GM19328 (cell line): ENCODE measurements around the gene PKNOX2.

Experiments used
- ATAC-seq: cut with Tn5 transposase; IDR thresholded peaks from one replicate; pipeline ENCODE4 v1.9.1; 2021; ENCODE audit warnings: mild to moderate bottlenecking, moderate library complexity; ENCODE audit not compliant: unreplicated experiment

The PKNOX2 gene

DNA sequence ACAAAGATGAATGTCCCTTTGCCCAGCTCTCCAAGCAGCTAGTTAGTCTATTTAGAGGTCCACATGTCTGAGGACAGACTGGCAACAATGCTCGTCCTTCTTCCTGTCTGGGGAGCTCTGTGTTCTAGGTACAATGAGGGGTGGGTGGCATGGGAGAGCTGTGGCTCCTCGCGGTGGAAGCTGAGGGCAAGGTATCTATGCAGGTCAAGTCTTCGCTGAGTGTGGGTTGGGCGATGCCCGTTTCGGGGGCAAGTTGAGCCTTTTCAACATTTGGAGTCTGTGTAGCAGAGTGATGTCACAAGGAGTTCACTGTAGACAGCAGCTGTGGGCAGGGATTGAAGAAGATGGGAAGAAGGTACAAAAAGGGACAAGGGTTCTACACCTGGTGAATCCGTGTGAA, 168.3 kb downstream of the PKNOX2 start:
- no peak for ATAC-seq

DNA sequence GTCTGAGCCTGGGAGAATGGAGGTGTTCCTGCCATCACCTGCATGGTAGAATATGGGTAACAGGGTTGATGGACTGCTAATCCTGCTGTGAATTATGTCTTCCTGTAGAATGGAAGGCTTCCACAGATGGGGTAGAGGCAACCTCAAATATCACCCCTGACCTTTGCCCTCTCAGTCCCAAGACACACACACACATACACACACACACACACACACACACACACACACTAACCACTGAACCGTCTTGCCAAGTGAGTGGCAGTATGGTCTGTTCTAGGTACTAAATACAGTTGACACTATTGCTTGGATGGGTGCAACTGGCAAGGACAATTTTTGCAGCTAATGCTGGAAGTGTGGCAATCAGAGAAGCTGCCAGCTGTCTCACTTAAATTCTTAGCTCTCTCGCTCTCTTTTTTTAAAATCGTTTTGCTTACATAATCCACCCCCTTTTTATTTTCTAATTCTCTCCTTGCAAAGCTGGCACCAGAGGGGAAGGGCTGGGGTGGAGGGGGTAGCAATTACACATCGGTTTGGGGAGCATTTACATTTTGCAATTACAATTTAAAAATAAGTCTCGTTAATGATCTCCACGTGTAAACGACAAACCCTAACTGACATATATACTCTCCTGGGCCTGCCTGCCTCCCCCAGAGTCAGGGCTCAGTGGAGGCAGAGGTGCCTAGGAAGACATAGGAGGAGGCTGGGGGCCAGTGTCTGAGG, 169.0 kb downstream of the PKNOX2 start:
- ATAC-seq: no peak

DNA sequence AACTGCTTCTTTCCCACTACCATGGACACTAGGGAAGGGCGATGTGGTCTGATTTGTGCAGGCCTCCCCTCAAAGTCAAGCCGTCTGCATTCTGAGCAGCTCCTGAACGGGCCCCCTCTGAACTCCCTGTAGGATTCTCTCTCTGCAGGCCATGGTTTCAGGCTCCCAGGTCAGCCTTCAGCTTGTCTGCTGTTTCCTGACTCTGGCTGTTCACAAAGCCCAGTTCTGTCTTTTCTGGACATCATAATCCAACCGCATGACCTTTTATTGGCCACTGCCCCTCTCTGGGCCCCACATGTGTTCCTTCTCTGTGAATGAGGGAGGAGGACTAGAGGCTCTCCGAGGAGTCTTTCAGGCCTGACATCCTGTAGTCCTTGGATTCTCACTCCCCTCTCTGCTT, 170.6 kb downstream of the PKNOX2 start:
- ATAC-seq: no peak

DNA sequence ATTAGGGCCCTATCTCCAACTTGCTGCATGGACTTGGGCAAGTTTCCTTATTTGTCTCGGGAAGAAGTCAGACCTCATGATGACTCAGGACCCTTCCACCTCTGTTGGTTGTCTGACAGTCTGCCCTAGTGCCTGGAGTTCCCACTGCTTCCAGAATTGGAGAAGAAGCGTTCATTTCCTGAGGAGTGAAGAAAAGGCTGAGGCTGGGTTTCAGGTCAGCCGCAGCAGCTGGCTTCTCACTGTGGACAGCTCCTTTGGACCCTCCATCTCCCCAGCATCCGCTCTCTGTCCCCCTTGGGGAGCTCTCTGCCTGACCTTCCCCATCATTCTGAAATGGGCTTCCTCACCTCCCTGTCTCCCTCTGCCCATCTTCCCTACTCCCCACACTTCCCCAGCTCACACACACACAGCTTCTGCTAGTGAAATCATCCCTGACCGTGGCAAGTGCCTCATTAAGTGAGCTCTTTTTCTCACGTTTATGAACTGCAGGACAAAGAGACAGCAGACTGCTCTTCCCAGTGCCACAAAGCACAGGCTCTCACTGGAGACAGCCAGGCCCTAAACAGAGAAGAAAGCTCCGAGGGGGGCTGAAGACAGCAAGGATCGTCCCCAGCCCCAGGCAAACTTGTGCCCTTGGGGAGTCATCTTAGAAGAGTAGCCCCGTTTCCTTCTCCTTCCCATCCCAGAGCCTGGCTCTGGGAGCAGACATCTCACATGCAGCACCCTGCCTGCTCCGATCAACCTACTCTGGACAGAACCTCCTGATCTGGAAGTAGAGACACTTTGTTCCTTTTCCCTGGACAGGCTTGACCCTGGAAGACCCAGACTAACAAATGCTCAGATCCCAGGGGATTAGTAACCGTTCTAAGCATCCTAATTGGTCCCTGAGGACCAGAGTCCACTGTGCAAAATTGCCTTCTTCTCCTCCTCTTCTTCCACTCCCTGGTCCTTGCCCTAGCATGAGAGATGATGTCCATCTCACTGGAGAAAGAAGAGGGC, 173.6 kb downstream of the PKNOX2 start:
- ATAC-seq: no peak

DNA sequence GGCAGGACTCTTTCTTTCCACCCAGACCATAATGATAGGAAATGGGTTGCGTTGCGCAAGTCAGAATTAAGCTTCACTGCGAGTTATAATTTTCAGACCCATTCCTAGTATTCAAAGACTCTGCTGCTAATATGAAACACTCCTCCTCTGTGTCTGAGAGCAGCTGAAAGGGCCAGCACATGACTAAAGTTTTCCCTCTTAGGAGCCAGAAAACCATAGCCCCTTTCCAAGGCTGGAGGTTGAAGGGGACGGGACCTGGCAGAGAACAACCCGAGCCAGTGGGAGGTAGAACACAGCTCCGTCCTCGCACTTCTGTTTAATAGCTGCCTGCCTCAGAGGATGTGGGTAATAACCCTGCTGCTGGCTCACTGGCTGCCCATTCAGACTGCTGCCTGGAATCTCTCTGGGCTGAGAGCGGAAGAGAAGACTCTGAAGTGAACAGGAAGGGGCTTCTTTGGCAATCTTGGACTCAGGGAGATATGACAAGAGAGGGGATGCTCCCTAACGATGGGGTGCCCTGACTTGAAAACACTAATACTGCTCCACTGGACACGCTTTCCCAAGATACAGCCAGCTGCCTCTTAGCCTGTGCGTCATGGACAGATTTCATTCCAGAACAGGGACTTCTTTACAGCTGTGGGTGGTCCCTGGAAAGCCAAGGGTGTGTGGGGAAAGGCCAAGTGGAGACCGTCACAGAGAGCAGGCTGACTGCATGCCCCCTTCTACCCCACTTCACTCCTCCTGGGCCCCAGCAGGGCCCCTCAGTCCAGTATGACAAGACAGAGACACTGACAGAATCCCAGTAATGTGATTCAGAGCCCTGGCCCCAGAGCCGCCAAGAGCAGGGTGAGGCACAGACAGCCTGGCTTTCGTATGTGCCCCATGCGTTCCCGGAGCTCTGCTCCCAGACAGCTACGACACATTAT, 174.6 kb downstream of the PKNOX2 start:
- ATAC-seq: no peak

DNA sequence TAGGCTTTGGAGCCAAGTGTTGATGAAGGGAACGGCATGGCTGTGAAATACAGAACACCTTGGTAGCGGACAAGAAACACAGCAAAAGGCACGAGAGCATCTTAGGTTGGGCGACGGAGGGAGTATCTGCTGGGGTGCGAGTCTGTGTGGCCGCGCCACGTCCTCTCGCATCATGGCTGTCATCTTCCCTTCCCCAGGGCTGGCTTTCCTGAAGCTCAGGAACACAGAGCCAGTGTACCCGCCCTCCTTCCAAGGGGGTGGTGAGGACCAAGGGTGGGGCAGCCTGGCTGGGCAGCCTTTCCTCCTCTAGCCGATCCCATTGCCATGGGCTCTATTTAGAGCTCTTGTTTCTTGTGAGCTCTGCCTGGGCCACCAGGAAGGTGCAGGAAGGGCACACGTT, 177.1 kb downstream of the PKNOX2 start:
- ATAC-seq: no peak

DNA sequence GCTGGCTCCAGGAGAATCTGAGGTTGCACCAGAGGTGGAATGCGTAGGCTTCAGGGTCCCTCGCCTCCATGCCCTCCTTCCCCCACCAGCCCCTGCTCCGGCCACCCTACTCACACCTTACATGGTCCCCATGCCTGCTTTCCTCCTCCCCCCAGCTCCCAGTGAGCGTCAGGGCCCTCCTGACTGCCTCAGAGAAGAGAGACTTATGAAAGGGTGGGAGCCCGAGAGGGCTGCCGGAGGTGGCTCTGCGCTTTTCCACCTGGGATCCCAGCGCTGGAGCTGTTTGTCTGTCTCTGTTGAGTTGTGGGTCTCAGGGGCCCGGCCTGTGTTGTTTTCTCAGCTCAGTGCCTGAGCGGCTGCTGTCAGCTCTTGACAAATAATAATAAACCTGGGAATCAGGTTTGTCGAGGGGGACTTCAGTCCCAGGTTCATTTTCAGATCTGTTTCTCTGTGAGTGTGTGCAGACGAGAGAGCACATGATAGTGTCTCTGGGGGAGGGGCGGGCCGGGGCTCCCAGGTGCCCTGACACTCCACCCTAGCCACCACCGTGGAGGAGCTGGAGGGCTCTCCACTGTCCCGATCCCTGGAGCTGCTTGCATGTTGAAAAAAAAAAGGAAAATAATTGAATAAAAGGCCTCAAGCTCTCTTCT, 177.9 kb downstream of the PKNOX2 start:
- ATAC-seq: no peak

DNA sequence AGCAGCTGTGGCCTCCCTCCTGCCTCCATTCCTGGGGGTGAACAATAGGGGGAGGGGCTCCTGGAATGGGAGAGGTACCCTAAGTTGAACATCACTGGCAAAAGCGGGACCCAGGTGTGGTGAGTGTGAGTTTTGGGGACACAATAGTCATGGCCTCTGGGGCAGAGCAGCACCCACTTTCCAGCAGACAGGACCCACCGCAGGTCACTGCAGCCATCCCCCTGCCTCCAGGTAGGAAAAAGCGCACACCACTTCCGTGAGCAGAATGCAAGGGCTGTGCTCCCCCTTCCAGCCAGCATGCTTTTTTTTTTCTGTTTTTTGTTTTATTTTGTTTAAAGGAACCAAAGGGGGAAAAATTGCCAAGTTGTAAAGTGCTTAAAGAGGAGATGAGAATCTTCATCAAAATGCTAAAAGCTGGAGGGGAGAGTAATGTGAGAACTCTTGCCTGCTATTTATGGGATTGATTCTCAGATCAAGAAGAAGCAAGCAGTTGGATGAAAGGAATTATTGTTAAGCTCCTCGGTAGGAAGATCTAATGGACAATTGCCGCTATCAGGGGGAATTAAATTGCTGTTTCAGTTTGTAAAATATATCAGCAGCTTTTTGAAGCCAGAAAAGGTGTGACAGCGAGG, 178.7 kb downstream of the PKNOX2 start:
- no peak for ATAC-seq

DNA sequence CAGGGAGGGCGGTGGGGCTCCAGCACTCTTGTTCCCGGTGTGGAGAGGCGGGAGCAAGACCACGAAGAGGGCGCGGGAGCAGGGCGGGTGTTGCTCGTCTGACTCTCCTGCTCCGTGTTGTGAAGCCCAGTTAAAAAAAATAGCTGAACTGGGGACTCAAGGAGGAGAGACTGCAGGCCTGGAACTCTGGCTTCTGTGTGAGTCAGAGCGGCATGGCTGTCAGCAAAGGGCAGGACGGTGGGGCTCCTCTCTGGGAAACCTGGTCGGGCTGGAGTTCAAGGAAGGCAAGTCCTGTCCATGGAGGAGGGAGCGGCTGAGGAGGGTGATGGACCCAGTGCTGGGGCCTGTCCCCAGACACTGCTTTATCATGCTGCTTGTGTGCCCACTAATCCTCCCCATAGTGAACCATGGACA, 179.2 kb downstream of the PKNOX2 start:
- no peak for ATAC-seq

DNA sequence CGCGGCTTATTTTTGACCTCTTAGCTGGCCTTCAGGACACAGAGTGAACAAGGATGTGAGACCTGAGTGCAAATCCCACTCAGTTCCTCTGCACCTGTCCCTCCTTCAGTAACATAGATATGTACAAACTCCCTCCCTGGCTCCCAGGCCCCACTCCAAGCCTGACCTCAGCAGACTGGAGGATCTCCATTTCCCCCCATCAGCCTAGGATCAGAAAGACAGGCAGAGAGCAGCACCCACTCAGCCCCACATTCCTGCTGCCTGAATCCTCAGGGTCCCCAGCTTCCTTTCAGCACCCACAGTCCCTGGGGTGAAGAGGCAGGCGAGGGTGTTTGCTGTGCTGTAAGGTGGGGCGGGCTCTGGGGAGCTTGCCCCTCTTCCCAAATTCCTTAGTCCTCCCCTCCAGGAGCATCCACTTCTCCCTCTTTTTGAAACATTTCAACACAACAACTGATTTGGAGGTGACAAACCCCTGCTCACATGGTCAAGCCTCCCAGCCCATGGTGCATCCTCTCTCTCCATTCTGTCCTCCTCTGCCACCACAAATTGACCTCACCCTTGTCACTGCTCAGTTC, 180.4 kb downstream of the PKNOX2 start:
- no peak for ATAC-seq

DNA sequence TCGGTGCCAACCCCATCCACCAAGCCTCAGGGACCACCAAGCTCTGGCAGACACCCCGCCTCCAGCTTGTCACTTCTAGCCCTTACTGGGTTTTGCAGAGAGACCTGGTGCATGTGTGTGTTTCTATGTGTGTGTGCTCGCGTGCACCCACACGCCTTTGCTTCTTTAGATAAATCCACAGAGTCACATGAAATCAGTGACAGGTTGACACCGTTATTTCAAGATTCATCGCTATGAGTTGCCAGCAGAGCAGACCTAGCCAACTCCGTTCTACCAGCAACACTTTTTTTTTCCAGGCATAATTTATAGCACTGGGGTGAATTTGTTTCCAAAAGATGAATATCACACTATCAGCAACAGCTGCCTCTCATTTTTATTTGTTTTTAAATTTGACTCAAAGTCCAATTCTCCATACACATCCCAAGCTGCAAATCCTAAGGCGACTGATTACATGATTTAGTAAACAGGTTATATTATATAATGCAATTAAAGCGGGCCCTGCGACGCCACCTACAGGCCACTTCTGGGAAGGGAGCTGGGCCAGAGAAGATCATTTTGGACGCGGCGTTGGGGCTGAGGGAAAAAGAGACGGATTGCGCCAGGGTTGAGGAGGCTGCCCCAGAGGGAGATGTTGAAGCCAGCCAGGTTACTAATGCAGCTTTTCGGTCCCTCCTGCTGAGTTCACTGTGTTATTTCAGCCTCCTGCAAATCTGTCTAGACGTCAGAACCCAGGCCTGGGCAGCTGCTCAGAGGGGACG, 181.0 kb downstream of the PKNOX2 start:
- no peak for ATAC-seq

DNA sequence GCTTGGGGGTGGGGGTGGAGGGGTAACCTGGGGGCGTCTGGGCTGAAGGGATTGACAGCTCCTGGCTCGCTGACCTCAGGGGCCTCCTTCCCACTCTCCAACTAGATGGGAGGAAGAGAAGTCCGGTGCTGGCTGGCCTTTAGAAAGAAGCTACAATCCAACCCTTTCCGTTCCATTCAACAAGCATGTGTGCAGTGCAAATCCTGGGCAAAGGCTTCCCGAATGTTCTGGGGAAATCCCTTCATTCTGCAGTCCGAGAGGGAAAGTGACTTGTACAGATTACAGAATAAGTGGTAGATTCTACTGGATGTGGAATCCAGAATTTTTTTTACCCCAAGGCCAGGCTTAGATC, 181.6 kb downstream of the PKNOX2 start:
- no peak for ATAC-seq

DNA sequence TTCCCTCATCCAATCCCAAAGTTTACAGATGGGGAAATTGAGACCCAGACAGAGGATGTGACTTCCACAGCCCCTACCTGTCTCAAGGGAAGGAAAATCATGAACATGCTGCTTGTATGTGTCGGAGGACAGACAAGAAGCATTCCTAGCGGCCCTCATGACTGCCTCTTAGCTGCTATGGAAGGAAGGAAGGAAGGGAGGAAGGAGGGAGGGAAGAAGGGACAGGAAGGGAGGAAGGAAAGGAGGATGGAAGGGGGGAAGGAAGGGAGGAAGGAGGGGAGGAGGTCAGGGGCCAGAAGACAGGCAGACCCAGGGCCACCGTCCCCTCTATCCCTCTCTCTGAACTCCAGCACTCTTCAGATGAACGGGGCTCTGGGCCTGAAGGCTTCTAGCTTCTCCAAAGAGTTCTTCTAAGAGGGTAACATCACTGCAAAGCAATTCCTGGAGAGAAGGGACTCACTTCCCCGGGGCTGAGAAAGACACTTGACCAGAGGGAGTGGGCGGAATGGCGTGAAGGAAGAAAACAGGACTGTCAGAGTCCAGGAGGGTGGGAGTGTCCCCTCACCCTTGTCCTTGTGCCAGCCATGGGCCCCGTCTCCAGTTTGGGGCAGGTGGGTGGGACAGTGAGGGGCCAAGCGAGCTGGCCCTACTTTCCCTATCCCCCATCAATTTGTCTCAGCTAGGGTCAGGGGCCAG, 182.2 kb downstream of the PKNOX2 start:
- no peak for ATAC-seq

DNA sequence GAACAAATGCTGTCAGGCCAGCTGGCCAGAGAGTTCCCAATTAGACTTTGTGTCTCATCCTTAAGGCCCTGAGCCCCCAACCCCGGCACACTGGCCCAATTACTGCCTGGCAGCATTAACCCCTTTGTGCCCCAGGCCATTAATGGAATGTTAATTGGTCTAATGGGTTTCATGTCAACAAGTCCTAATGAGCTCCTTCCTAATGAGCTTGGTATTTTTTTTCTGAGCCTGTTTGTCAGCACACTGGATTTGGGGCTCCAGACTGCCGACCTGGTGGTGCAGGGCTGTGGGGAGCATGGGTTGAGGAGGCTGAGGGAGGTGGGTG, 182.7 kb downstream of the PKNOX2 start:
- ATAC-seq: no peak

DNA sequence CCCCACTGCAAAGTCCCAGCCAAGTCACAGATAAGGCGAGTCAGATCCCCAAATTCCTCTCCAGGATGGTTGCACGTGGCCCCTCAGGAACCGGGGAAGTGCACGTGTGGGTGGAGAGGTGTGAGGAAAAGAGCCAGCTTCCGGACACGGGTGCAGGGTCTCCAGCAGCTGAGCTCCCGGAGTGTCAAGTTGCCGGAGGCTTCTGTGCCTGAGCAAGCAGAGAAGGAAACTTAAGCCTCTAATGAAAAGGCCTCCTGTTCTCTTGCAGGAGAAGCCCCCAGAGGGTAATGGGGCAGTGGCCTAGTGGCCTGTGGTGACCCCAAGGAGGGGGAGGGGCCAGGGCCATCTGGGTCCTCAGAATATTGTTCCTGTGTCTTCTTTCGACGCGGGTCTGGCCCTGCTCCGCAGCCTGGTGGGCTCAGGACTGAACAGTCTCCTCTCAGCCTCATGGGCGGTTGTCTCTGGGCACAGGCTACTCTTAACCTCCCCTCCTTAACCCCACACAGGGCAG, 183.6 kb downstream of the PKNOX2 start:
- no peak for ATAC-seq

DNA sequence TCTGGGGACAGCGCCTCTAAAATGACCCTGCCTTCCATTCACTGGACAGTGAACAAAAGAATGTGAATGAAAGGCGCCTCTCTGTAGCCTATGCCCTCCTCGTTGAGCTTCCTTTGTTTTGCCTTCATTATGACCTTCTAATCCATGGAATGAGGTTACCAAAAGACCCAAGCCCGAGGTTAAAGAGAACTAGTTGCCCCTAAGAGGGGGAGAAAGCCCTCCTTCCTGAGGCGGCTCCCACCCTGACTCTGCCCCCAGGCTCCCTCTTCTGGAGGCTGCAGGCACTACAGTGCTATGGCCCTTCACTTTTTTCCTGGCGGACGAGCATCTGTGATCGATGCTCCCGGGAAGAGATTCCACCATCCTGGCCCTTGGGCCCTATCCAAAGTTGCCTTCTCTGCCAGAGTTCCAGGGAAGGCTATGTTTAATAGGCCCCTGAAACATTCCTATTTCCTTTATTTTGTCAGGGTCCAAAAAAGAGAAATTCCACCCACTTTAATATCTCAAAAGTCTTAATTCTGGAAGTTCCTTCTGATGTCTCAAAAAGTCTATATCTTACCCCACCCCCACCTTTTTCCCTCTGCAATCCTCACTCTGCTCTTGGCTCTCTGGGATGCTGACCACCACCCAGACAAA, 184.2 kb downstream of the PKNOX2 start:
- no peak for ATAC-seq

DNA sequence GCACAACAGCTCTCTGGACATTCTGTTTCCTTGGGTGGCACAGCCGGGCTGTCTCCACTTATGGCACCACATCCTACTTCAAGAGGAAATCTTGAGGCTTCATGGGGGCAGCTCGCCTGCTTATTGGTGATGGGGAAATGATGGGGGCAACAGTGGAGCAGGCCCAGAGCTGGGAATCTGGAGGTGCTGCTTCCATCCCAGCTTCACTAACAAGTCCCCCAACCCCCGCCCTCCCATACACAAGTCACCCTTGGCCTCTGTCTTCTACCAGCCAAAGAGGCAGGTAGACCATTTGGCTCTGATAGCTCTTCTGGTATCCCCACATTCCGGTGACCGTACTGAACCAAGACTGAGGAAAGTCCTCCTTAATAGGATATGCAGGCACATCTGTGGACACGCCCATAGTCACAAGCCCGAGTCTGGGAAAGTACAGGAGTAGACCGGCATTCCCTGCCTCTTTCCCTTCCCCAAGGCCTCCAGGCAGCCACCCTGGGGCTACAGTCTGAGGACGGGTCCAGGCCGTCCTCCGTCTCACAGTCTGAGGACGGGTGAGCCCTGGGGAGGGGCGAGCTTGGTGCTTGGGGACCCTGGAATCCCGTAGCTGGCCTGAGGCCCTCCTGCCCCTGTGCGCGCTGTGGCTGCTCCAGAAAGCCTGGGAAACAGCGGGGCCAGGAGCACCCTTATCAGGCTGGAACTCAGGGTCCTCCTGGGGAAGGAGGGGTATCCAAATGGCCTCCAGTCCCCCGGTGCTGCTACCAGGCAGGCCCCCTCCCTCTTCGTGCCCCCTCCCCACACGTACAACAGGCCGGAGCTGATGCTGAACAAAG, 185.9 kb downstream of the PKNOX2 start:
- no peak for ATAC-seq
